Neural cell (in vitro differentiated cells): Measurements from ENCODE around the gene CRTAC1.

ENCODE experiments used
- EP300 ChIP-seq: fragments of 450-650 bp; conservative IDR thresholded peaks from 2 replicates; pipeline ENCODE4 v1.6.1; 2014; ENCODE audit warnings: antibody characterized with exemption, mild to moderate bottlenecking, moderate library complexity; ENCODE audit not compliant: poor library complexity, severe bottlenecking
- TF ChIP-seq, protein P1 (sequence below): fragments of 450-650 bp; IDR thresholded peaks from 2 replicates; pipeline ENCODE4 v1.5.1; 2014; ENCODE audit warnings: antibody characterized with exemption, mild to moderate bottlenecking, moderate library complexity; ENCODE audit not compliant: poor library complexity, severe bottlenecking

DNA sequence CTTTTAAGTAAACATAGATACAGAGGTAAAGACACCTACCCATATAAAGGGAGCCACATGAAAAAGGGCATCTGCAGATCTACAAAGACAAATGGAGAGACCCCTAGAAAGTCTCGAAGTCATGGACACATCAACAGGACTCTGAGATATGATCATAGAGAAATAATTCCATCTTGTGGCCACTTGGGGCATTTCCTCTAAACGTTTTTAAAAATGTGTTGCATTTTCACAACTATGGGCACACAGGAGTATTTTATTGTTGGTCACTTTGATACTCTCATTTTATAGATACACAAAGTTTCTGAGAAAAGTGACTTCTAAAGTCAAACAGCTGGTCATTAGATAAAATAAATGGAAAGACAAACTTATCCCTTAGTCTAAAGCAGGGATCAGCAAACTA, 87.1 kb downstream of the CRTAC1 start:
- TF ChIP-seq, protein P1, sequence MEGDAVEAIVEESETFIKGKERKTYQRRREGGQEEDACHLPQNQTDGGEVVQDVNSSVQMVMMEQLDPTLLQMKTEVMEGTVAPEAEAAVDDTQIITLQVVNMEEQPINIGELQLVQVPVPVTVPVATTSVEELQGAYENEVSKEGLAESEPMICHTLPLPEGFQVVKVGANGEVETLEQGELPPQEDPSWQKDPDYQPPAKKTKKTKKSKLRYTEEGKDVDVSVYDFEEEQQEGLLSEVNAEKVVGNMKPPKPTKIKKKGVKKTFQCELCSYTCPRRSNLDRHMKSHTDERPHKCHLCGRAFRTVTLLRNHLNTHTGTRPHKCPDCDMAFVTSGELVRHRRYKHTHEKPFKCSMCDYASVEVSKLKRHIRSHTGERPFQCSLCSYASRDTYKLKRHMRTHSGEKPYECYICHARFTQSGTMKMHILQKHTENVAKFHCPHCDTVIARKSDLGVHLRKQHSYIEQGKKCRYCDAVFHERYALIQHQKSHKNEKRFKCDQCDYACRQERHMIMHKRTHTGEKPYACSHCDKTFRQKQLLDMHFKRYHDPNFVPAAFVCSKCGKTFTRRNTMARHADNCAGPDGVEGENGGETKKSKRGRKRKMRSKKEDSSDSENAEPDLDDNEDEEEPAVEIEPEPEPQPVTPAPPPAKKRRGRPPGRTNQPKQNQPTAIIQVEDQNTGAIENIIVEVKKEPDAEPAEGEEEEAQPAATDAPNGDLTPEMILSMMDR: no peak
- TF ChIP-seq EP300: no peak
